Measurements from ENCODE around the gene C4orf17. TPM values are rescaled to one million over a fixed set of nuclear protein-coding genes. Genes with fewer than 3 reads are reported as not detected.

The C4orf17 gene
- total RNA-seq, 1 donor from 2014 or later = not detected

GRCh38 chr4:99537674-99538073, 26.9 kb downstream of the C4orf17 start:
- no peak overlapping the region for H3K27ac ChIP-seq
- H3K79me2 ChIP-seq (ENCODE audit: low read depth) = no peaks in the 10 kb centered on the region
- DNase-seq (ENCODE audit: low spot score) = no peak
- H3K4me3 ChIP-seq = no peak overlapping the region
- Mint-ChIP-seq H3K27me3 (ENCODE audit: insufficient read depth, low read depth) (peaks cover 9% of the 10 kb centered on the region), H3K36me3 (no peaks in the 10 kb centered on the region), H3K4me1 (peaks cover 6% of the 10 kb centered on the region), H3K27ac (no peak overlapping the region), H3K4me3 (no peak overlapping the region), H3K9me3 (no peaks in the 10 kb centered on the region)
- no peaks in the 10 kb centered on the region for H3F3A ChIP-seq (ENCODE audit: low read depth)
- no peaks in the 10 kb centered on the region for H3K9me3 ChIP-seq (ENCODE audit: low read depth)
- H3K4me2 ChIP-seq = no peak overlapping the region
- no peaks in the 10 kb centered on the region for H3K27me3 ChIP-seq
- no peak for TF ChIP-seq EZH2phosphoT487 (IDR thresholded peaks at IDR 0.05)
- no peak for TF ChIP-seq EZH2 (IDR thresholded peaks at IDR 0.05)
- no peak for TF ChIP-seq CTCF (IDR thresholded peaks at IDR 0.05)
- H4K20me1 ChIP-seq (ENCODE audit: low read depth) = no peaks in the 10 kb centered on the region
- no peaks in the 10 kb centered on the region for H3K36me3 ChIP-seq
- H3K9ac ChIP-seq = no peak overlapping the region
- H2AFZ ChIP-seq (replicated peaks) = no peak overlapping the region
- H3K4me1 ChIP-seq = peaks cover 4% of the 10 kb centered on the region

GRCh38 chr4:99540277-99540939, 29.6 kb downstream of the C4orf17 start:
- H3K9ac ChIP-seq = no peak overlapping the region
- H3K27ac Mint-ChIP-seq = no peak overlapping the region
- no peaks in the 10 kb centered on the region for H3K9me3 Mint-ChIP-seq
- peaks cover 6% of the 10 kb centered on the region for H3K4me1 Mint-ChIP-seq
- H3K4me3 ChIP-seq = no peak overlapping the region
- no peaks in the 10 kb centered on the region for H3K79me2 ChIP-seq (ENCODE audit: low read depth)
- H4K20me1 ChIP-seq (ENCODE audit: low read depth) = no peaks in the 10 kb centered on the region
- H3K27ac ChIP-seq = no peak overlapping the region
- TF ChIP-seq EZH2phosphoT487 (IDR thresholded peaks at IDR 0.05) (no peak), CTCF (IDR thresholded peaks at IDR 0.05) (no peak), EZH2 (IDR thresholded peaks at IDR 0.05) (no peak)
- H3F3A ChIP-seq (ENCODE audit: low read depth) = no peaks in the 10 kb centered on the region
- peaks cover 5% of the 10 kb centered on the region for H3K27me3 Mint-ChIP-seq (ENCODE audit: insufficient read depth, low read depth)
- no peak overlapping the region for H3K4me2 ChIP-seq
- no peaks in the 10 kb centered on the region for H3K9me3 ChIP-seq (ENCODE audit: low read depth)
- H3K36me3 ChIP-seq = no peaks in the 10 kb centered on the region
- H2AFZ ChIP-seq (replicated peaks) = no peak overlapping the region
- peaks cover 4% of the 10 kb centered on the region for H3K4me1 ChIP-seq
- no peak overlapping the region for H3K4me3 Mint-ChIP-seq
- no peaks in the 10 kb centered on the region for H3K36me3 Mint-ChIP-seq
- H3K27me3 ChIP-seq = no peaks in the 10 kb centered on the region
- DNase-seq (ENCODE audit: low spot score) = no peak

GRCh38 chr4:99552872-99553271, 42.1 kb downstream of the C4orf17 start:
- H3K36me3 Mint-ChIP-seq = no peaks in the 10 kb centered on the region
- H3K4me3 Mint-ChIP-seq = no peak overlapping the region
- Histone ChIP-seq H3K4me2 (no peak overlapping the region), H3K79me2 (ENCODE audit: low read depth) (no peaks in the 10 kb centered on the region), H3K36me3 (no peaks in the 10 kb centered on the region), H4K20me1 (ENCODE audit: low read depth) (no peaks in the 10 kb centered on the region), H3K9me3 (ENCODE audit: low read depth) (no peaks in the 10 kb centered on the region), H3K27ac (no peak overlapping the region), H2AFZ (replicated peaks) (no peak overlapping the region), H3K9ac (no peak overlapping the region), H3K4me3 (no peak overlapping the region), H3K27me3 (no peaks in the 10 kb centered on the region), H3K4me1 (no peaks in the 10 kb centered on the region), H3F3A (ENCODE audit: low read depth) (no peaks in the 10 kb centered on the region)
- no peaks in the 10 kb centered on the region for H3K4me1 Mint-ChIP-seq
- DNase-seq (ENCODE audit: low spot score) = no peak
- TF ChIP-seq EZH2phosphoT487 (IDR thresholded peaks at IDR 0.05) = no peak
- H3K9me3 Mint-ChIP-seq = no peaks in the 10 kb centered on the region
- H3K27ac Mint-ChIP-seq = no peak overlapping the region
- H3K27me3 Mint-ChIP-seq (ENCODE audit: insufficient read depth, low read depth) = no peaks in the 10 kb centered on the region

Data from neural progenitor cell (in vitro differentiated cells).